Measurements from ENCODE around the gene SMAD4.

- no peak for TF ChIP-seq CTCF (IDR thresholded peaks at IDR 0.05)
- TF ChIP-seq EZH2 (IDR thresholded peaks at IDR 0.05; ENCODE audit: borderline replicate concordance, insufficient read depth, low read depth, low read length, poor library complexity, severe bottlenecking), result no peak
Observed at GRCh38 chr18:51012441-51012840, 17.6 kb upstream of the SMAD4 start.
